NOMO-1 treated with DMSO at 0.1 percent for 48 hours (cell line): Measurements from ENCODE around the gene MUC12.
"Not testable (repeated sequence)": the region's sequence is repeated elsewhere in the genome, so short reads cannot be mapped to it uniquely, and the experiment has no call there.

Source experiments
- DNase-seq: peaks from one replicate; lab custom pipeline; 2025; ENCODE audit not compliant: unreplicated experiment; lab: John Stamatoyannopoulos, UW

The MUC12 gene

DNA sequence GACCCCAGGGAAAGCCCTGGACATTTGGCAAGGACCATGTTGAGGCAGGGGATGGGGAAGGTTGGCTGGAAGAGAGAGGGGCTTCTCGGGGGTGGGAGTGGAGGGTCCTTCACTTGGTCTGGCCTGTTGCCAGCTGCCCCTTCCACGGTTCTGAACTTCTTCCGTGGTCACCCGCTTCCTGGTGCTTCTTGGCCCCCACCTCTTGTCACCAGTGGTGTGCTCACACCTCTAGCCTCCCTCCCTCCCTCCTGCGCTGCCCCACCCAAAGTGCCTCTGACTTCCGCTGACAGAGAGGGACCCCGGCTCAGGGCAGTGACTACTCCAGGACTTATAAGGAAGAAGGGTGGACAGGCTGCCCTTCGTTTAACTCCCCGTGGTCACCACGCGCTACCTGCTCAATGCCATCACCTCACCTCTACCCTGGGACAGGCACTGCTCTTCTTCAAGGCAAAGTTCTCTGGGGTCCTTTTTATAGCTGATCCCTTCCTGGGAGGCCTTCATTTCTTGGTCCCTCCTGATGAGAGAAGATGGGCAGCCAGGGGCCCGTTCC is at the start of gene MUC12:
MUC12 (plus strand) TSS at position 500 of the 550 bp plus-strand sequence. CDS start 58 bp downstream, outside the sequence.
- DNase-seq = no peak

- DNase-seq = not testable (repeated sequence)
These were observed 49.5 kb upstream of the MUC12 start for GRCh38 chr7:100919779-100920437.

DNA sequence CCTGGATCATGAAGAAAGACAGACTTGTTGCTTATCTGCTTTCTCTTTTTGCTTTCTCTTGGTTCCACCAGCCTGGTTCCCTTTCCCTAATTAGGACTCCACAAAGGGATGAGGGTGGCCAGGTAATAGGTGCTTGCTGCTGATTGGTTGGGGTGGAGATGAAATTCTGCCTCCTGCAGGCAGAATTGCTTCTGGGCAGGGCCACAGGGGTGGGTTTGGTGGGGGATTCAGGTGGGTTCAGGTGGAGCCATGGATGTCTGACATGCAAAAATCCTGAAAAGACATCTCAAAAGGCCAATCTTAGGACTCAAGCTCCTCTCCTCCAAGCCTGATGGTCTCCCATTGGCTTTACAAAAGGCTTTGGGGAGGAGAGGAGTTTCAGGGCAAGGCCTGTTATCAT is 48.3 kb upstream of the MUC12 start:
- no peak for DNase-seq

DNA sequence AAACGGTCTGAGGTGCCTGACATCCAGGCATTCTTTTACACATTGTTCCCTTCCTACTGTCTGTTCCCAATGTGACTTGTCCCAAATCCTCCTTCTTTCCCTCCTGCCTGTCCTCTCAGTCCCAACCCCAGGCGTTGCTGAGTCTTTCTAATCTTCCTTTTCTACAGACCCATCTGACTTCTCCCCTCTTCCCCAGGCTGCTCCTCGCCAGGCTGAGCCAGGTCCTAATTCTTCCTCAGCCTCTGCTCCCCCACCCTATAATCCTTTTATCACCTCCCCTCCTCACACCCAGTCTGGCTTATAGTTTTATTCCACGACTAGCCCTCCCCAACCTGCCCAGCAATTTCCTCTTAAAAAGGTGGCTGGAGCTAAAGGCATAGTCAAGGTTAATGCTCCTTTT is 45.7 kb upstream of the MUC12 start:
- not testable (repeated sequence) for DNase-seq

GRCh38 chr7:100929808-100930174 is 39.6 kb upstream of the MUC12 start:
- DNase-seq = no peak

- no peak for DNase-seq
These were observed 35.6 kb upstream of the MUC12 start for GRCh38 chr7:100933734-100934133.

DNA sequence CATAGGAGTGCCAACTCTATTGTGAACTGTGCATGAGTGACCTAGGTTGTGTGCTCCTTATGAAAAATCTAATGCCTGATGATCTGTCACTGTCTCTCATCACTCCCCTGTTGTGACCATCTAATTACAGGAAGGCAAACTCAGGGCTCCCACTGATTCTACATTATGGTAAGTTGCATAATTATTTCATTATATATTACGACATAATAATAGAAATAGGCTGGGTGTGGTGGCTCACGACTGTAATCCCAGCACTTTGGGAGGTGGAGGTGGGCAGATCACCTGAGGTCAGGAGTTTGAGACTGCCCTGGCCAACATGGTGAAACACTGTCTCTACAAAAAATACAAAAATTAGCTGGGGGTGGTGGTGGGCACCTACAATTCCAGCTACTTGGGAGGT is 34.0 kb upstream of the MUC12 start:
- not testable (repeated sequence) for DNase-seq

DNA sequence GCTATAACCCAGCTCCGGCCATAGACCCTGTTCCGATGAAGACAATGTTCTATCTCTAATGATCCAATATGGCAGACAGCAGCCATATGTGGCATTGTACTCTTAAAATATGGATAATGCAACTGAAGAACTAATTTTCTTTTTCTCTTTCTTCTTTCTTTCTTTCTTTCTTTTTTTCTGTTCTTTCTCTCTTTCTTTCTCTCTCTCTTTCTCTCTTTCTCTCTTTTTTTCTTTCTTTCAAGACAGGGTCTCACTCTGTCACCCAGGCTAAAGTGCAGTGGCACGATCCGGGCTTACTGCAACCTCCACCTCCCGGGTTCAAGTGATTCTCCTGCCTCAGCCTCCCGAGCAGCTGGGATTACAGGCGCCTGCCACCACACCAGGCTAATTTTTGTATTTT is 33.2 kb upstream of the MUC12 start:
- not testable (repeated sequence) for DNase-seq

- peak; percentile 49 for DNase-seq
These were observed 27.2 kb upstream of the MUC12 start for GRCh38 chr7:100942045-100942774.

GRCh38 chr7:100943693-100944092 is 25.7 kb upstream of the MUC12 start:
- DNase-seq = no peak

DNA sequence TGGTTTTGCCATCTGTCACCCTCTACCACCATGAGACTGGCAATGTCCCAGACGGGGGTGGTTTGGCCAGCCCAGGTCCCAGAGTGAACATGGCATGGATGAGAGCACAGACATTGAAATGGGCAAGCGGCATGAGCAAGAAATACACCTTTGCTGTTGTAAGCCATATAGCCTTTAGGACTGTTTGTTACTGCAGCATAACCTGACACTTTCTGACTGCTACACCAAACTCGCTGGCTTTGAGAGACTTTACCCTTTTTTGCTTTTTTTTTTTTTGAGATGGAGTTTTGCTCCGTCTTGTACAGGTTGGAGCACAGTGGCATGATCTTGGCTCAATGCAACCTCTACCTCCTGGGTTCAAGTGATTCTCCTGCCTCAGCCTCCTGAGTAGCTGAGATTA is 25.2 kb upstream of the MUC12 start:
- no peak for DNase-seq

GRCh38 chr7:100946111-100946510 is 23.3 kb upstream of the MUC12 start:
- no peak for DNase-seq

DNA sequence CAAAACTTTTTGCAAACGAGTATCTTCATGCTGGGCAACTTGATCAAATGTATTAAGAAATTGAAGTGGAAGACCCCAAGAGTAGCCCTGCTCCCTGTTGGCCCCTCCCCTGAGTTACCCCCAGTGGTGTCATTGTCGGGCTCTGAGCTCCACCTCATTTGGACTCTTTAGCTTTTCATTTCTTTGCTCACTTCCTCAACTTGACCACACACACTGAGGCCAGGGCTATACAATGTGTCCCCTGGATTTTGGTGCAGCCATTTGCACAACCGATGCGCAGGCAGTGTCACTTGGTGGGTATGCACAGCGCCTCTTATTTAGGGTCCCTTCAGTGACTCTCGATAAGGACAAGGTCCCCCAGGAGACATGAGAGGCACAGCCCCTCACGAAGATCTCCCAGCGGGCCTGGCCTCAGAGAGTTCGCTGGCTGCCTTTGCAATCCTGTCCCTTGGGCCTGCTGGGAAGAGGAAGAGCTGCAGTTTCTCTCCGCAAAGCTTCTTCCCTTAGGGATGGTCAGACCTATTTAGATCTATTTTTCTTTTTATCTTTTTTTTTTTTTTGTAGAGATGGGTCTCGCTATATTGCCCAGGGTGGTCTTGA is 22.5 kb upstream of the MUC12 start:
- no peak for DNase-seq

DNA sequence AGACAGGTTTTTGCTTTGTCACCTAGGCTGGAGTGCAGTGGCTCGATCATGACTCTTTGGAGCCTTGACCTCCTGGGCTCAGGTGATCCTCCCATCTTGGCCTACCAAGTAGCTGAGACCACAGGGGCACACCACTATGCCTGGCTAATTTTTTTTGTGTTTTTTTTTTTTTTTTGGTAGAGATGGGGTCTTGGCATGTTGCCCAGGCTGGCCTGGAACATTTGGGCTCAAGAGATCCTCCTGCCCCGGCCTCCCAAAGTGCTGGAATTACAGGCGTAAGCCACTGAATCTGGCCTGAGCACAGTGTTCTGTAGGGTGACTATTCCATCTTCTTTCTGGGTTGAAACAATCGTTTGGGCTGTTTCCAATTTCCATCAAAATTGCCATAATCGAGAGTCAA is 21.6 kb upstream of the MUC12 start:
- no peak for DNase-seq

DNA sequence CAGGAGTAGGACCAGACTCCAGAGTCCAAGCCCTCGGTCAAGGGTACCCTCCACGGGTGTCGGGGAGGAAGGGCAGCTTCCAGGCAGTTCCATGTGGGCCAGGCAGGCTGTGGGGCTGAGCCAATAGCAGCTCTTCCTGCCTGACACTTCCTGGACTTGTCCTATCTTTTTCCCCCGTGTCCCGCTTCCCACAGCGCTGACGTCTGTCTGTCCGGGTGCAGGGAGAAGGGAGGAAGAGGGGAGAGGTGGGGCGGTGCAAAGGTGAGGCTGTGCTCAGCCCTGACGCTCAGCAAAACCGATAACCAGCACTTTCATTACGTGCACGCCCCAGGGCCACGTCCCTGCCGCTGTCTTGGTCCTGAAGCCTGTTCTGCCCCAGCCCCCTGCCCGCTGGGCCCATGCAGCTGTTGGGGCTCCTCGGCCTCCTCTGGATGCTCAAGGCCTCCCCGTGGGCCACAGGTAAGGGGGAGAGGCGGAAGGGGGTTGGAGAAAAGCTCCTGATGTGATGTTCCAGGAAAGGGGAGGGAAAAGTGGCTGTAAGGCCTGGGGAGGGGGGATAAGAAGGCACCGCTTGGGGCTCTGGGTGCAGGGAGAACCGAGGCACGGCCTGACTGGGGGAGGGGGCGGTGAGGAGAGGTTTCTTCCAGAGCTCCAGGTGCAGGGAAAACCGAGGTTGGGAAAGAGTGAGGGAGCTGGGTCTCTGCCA is 20.0 kb upstream of the MUC12 start, which contains the start of gene MUC3A:
MUC3A (plus strand) TSS at position 308 of the 706 bp plus-strand sequence; CDS start at position 399, 91 bp downstream.
- DNase-seq = no peak

DNA sequence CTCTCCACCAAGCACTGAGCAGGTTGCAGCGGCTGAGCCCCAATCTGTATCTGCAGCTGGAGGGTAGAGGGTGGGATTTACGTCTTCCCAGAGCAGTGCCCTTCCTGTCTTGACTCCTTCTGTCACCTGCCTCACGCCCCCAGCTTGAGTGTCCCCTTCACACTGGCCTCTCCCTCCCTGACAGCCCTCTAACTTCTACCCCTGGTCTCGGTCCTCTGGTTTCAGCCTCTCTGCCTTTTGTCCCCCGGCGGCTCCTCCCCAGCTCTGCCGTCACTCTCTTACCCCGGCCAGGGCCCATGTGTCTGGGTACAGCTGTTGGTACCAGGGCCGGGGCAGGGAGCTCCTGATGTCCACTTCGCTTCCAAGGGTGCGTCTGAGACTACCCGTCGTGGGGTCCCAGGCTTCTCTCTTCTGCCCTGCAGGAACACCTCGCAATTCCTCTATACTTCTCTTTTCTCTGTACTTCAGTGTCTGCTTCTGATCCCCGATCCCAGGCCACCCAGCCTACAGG is 19.4 kb upstream of the MUC12 start:
- DNase-seq = no peak

DNA sequence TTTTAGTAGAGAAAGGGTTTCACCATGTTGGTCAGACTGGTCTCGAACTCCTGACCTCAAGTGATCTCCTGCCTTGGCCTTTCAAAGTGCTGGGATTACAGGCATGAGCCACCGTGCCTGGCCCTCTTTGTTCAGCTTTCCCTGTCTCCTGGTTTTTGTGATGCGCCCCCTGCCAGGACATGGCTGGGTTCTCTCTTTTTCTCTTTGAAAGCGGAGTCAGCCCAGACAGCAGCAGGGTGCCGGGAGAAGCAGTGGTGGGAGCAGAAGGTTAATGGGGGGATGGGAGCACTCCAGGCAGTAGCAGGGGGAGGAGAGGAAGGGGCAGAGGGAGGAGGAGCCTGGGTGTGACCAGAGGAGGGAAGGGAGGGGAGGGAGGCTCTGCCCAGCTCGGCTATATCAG is 18.2 kb upstream of the MUC12 start:
- no peak for DNase-seq

DNA sequence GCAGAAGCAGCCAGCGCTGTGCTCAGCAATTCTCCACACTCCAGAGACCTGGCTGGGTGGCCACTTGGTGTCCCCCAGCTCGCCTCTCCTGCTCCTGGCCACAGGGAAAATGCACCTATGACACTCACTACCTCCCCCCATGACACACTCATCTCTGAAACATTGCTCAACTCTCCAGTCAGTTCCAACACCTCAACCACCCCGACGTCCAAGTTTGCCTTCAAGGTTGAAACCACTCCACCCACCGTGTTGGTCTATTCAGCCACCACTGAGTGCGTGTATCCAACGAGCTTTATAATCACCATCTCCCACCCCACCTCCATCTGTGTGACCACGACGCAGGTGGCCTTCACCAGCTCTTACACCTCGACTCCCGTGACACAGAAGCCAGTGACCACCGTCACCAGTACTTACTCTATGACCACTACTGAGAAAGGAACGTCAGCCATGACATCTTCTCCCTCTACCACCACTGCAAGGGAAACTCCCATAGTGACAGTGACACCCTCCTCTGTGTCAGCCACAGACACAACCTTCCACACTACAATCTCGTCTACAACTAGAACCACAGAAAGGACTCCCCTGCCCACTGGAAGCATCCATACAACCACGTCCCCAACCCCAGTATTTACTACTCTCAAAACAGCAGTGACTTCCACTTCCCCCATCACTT is 17.3 kb upstream of the MUC12 start:
- no peak for DNase-seq

GRCh38 chr7:100952641-100953040 is 16.7 kb upstream of the MUC12 start:
- no peak for DNase-seq

- DNase-seq = no peak
These were observed 11.4 kb upstream of the MUC12 start for GRCh38 chr7:100957832-100958421.
